PC-3 (cell line): ENCODE measurements around the gene KRT25.

Experiments
- CTCF ChIP-seq: fragments of 300-600 bp; sonication (generic); conservative IDR thresholded peaks from 2 replicates; pipeline ENCODE4 v1.5.1; 2017; ENCODE audit warnings: antibody characterized with exemption, low read depth, mild to moderate bottlenecking, low read length
- EZH2 ChIP-seq: fragments of 300-600 bp; sonication (generic); IDR thresholded peaks from one replicate; pipeline ENCODE4 v1.6.1; 2017; ENCODE audit warnings: antibody characterized with exemption, mild to moderate bottlenecking, low read length; ENCODE audit not compliant: unreplicated experiment
- EZH2phosphoT487 ChIP-seq: fragments of 300-600 bp; sonication (generic); IDR thresholded peaks from 2 replicates; pipeline ENCODE4 v1.6.1; 2018; ENCODE audit warnings: mild to moderate bottlenecking, antibody characterized with exemption, low read length, borderline replicate concordance

- TF ChIP-seq CTCF (no peak), EZH2 (no peak), EZH2phosphoT487 (no peak)
Measured at GRCh38 chr17:40778461-40778860, 23.3 kb upstream of the KRT25 start.
